ENCODE results near the gene MUCL3.
A peak's percentile ranks its signal among the peaks of the same experiment; 100 is the strongest.

The MUCL3 gene

DNA sequence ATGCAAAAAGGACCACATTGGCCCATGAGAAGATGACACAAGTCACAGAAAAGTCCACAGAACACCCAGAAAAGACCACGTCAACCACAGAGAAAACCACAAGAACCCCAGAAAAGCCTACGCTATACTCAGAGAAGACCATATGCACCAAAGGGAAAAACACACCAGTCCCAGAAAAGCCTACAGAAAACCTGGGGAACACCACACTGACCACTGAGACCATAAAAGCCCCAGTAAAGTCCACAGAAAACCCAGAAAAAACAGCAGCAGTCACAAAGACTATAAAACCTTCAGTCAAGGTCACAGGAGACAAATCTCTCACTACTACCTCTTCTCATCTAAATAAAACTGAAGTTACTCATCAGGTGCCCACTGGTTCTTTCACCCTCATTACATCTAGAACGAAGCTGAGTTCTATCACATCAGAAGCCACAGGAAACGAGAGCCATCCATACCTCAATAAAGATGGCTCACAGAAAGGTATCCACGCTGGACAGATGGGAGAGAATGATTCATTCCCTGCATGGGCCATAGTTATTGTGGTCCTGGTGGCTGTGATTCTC is 11.2 kb downstream of the MUCL3 start:
- TF ChIP-seq, protein P1, sequence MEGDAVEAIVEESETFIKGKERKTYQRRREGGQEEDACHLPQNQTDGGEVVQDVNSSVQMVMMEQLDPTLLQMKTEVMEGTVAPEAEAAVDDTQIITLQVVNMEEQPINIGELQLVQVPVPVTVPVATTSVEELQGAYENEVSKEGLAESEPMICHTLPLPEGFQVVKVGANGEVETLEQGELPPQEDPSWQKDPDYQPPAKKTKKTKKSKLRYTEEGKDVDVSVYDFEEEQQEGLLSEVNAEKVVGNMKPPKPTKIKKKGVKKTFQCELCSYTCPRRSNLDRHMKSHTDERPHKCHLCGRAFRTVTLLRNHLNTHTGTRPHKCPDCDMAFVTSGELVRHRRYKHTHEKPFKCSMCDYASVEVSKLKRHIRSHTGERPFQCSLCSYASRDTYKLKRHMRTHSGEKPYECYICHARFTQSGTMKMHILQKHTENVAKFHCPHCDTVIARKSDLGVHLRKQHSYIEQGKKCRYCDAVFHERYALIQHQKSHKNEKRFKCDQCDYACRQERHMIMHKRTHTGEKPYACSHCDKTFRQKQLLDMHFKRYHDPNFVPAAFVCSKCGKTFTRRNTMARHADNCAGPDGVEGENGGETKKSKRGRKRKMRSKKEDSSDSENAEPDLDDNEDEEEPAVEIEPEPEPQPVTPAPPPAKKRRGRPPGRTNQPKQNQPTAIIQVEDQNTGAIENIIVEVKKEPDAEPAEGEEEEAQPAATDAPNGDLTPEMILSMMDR (IDR thresholded peaks at IDR 0.05; ENCODE audit: extremely low read depth, missing control alignments) = no peak

DNA sequence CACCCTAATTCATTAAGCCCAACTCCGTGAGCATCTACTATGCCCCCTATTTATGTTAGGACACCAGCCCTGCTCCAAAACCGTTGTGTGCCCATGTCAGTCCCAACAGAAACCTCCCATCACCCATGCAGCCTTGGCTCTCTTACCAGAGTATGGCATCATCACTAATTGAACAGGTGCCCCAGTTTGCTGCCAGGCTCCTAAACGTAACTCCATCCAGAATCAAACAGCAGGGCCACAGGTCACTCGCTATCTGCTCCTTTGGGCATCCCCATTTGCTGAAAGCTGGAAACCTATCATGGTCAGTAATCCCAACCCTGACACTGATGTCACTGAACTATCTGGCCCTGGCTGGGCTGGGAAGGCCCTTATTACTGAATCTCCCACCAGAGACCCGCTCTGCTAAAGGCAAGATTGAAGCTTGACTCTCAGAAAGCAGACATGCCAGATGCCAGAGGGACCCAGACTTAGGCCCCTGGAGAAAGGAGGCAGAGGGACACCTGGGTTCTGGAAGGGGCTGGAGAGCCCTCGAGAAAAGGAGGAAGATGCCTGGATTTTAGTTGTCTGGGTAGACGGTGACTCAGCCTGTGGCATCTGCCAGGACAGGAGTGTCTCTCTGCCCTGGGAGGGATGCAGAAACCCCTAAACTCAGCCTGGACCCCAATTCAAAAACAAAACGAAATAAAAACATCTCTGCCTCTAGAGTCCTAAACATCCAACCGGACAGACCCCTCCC is 14.0 kb downstream of the MUCL3 start:
- no peak for DNase-seq (ENCODE audit: low spot score)
- TF ChIP-seq, protein P1 (IDR thresholded peaks at IDR 0.05; ENCODE audit: extremely low read depth, missing control alignments) = no peak

More for the DNA sequence above, 11.2 kb downstream of the MUCL3 start:
- peak; percentile 38 for DNase-seq (ENCODE audit: low spot score)

DNA sequence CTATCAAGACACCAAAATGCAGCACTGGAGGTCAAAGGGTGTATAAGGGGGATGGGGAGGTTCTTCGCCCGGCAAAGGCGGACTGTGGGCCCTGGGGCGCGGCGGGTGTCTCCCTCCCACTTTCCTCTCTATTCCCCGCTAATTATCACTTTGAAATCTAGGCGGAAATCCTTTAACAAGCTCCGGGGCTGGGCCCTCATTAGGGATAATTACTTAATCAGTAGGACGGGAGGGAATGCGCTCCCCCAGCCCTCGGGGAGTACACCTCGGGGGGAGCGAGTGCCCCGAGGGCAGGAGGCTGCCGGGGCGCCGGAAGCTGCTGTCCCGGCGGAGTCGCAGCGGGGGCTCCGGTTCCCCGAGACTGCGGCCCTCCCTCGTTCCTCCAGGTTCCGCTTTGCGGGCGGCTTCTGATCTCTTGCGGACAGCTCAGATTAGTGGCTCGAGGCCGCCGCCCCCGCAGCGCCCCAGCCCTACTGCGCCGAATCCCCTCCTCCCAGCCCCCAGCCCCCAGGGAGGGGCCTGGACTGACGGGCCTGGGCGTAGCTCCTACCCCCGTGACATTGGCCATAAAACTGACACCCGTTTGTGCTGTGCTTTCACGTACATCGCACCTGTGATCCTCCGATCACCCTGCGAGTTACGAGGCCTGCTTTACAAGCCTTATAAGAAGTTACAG is 14.7 kb downstream of the MUCL3 start:
- peak; percentile 80 for DNase-seq (ENCODE audit: low spot score)

DNA sequence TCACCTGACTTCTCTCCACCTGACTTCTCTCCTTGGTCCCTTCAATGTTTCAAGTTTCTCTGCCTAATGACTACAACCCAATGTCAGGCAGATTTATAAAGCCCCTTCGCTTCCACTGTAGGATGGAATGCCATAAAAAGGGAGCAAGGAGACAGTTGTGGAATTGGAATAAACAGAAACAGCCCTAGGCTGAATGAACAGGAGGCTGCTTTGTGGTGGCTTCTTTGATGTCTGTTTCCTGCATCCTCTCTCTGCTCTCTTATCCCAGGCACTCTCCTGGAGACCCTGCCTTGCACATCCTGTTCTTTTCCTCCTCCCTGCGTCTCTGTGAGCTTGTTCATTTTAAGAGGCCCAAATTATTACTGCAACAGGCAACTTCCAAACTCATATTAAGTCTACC is 16.9 kb downstream of the MUCL3 start:
- TF ChIP-seq, protein P1 (IDR thresholded peaks at IDR 0.05; ENCODE audit: extremely low read depth, missing control alignments) = no peak
- no peak for DNase-seq (ENCODE audit: low spot score)

More for the DNA sequence above, 14.7 kb downstream of the MUCL3 start:
- TF ChIP-seq, protein P1 (IDR thresholded peaks at IDR 0.05; ENCODE audit: extremely low read depth, missing control alignments) = no peak

DNA sequence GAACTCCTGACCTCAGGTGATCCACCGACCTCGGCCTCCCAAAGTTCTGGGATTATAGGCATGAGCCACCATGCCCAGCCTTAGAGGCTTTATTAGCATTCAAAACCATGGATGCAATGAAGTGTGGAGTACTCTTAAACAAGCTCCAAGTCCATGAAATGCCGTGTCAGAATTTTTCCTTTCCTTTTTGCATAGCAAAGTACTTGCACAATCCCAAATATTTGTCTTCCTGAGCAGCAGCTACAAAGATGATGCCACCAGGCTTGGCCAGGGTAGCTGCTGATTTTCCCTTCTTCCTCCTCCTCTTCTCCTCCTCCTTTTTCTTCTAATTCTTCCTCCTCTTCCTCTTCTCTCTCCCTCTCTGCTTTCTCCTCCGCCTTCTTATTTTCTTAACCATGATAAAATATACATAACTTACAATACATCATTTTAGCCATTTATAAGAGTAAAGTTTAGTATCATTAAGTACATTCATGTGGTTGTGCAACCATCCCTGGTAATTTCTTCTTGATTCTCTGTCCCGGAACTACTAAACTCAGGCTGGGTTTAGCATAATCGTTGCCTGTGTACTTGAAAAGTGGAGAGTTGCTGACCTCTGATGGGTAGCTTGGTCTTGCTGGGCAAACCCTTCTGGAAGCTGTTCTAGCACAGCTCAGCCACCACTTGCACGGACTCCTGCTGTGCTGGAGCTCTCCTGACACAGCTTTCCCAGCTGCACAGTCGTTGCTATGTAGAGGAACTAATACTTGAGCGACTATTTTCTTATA is 20.3 kb downstream of the MUCL3 start:
- TF ChIP-seq, protein P1 (IDR thresholded peaks at IDR 0.05; ENCODE audit: extremely low read depth, missing control alignments) = no peak
- no peak for DNase-seq (ENCODE audit: low spot score)

DNA sequence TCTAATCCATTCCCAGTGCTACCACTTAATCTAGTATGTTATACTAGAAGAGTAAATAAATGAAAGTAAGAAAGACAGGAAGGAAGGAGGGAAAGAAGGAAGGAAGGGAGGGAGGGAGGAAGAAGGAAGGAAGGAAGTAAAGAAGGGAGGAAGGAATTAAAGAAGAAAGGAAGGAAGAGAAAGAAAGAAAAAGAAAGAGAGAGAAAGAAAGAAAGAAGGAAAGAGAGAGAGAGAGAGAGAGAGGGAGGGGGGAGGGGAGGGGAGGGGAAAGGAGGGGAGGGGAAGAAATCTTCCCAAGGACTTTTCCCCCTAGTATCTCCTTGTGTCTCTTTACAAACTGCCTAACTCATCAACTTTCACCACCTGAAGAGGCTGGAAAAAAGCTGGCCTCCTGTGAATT is 21.9 kb downstream of the MUCL3 start:
- DNase-seq (ENCODE audit: low spot score) = no peak
- TF ChIP-seq, protein P1 (IDR thresholded peaks at IDR 0.05; ENCODE audit: extremely low read depth, missing control alignments) = no peak

Measured in GM20000 (cell line).